ENCODE data around the gene POLR2H. TPM values are rescaled to one million over a fixed set of nuclear protein-coding genes. Genes with fewer than 3 reads are reported as not detected.
A peak's percentile ranks its signal among the peaks of the same experiment; 100 is the strongest.

The POLR2H gene
- total and polyA plus RNA-seq, 11 donors, result 15.2 to 51.4 (median 25.2) TPM

DNA sequence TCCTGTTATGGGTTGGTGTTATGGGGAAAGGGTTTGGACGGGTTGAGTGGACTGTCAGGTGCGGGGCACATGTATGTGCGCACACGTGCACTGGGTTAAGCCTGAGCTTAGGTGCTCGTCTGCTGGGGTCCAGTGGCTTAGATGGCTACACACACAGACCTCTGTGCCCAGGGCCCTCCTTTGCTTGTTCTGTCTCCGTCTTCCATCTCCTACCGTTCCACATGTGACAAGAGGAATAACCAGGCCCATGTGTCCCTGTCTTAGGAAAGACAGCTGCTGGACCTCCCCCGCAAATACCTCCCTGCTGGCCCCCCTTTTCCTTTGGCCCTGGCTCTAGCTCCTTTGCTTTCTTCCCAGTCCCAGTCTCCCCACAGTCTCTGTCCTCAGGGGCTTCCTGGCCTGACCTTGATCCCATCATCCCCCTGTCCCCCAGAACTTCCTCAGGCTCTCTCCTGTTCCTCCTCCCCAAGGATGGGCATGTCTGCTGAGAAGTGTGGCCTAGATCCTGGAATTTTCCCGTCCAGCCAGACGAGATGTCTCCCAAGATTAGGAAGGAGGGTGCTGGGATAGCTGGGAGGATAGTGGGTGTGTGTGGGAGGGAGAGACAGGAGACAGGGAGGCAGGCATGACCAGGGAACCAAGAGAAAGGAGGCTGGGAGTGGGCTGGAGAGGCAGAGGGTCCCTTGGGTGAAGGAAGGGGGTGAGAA is 17.3 kb downstream of the POLR2H start:
- ATAC-seq (peak in 3 of 4 donors; percentile 13 to 30 (median 23)), DNase-seq (no peak)
- H3K4me1 ChIP-seq, result peaks cover 0 to 42% (median 27%) of the 10 kb centered on the region in 12 donors
- 61 to 76% (median 70%) methylated on average over 10 of the region's 10 CpGs for WGBS, 4 donors
- H3K27me3 ChIP-seq, result peaks cover 0 to 60% (median 31%) of the 10 kb centered on the region in 9 donors
- no peak for TF ChIP-seq POLR2A (IDR thresholded peaks at IDR 0.05)
- no peak for TF ChIP-seq CTCF (IDR thresholded peaks at IDR 0.05)
- peak overlapping the region in 8 of 12 donors; percentile 32 to 74 (median 52) for H3K4me3 ChIP-seq
- intact Hi-C loops (cut with DNase I), result loop anchor here in 4 of 10 donors (5.0 to 10.0 kb wide), 3 partner anchors 136 to 396 kb away; no protein-coding TSS in a partner anchor
- H3K27ac ChIP-seq, result peak overlapping the region in 11 of 12 donors; percentile 57 to 86 (median 73)
- peaks cover 0 to 5% (median 0%) of the 10 kb centered on the region in 9 donors for H3K36me3 ChIP-seq
- H3K9me3 ChIP-seq, result no peaks in the 10 kb centered on the region

DNA sequence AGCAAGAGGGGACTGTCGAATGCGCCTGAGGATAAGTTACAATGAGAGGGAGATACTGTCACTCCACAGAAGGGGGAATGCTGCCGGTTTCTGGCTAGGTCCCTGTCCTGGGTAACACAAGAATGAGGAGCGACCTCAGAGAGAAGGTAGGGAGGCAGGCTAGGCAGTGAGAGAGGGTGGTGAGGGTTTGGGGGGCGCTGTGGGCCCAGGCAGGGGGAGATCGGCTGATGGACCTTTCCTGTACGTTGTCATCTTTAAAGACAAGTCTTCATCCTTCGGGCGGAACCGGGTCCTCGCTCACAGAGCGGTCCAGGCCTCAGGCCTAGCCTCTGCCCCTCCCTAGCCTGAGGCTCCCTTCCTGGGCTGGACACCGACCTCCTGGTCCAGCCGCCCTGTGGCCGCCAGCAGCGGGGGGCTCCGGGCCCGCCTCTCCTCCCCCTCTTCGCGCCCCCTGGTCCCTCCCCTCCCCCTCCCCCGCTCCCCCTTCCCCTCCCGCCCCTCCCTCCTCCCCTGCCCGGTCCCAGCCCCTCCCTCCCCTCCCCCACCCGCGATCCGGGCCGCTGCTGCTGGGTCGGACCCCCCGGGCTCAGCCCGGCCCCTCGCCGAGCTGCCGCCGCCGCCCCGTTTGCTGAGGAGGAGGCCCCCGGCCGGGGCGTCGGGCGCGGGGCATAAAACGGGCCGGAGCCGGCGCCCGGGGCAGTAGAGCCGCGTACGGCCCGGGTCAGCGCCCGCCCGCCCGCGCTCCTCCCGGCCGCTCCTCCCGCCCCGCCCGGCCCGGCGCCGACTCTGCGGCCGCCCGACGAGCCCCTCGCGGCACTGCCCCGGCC is 18.1 kb downstream of the POLR2H start, which contains the start of gene CHRD:
Gene CHRD (plus strand): TSS at position 697 of the 827 bp plus-strand sequence. CDS start 265 bp downstream, outside the sequence.
- DNase-seq (peak in 2 of 5 donors; percentile 45 to 61), ATAC-seq (peak; percentile 32 to 63 (median 58))
- Histone ChIP-seq H3K9me3 (no peaks in the 10 kb centered on the region), H3K36me3 (peaks cover 0 to 5% (median 0%) of the 10 kb centered on the region in 9 donors), H3K4me3 (peak within 1 kb of the TSS; percentile 28 to 74 (median 54)), H3K4me1 (peaks cover 0 to 42% (median 27%) of the 10 kb centered on the region in 12 donors), H3K27me3 (peaks cover 0 to 60% (median 31%) of the 10 kb centered on the region in 9 donors), H3K27ac (peak within 1 kb of the TSS; percentile 47 to 86 (median 73))
- 11 to 49% (median 29%) methylated on average over 16 to 64 of the region's 71 CpGs for WGBS, 4 donors
- TF ChIP-seq CTCF (IDR thresholded peaks at IDR 0.05), result no peak
- TF ChIP-seq POLR2A (IDR thresholded peaks at IDR 0.05), result no peak
- intact Hi-C loops (cut with DNase I), result loop anchor here in 4 of 10 donors (5.0 to 10.0 kb wide), 3 partner anchors 135 to 395 kb away; no protein-coding TSS in a partner anchor

- Histone ChIP-seq H3K4me1 (peaks cover 0 to 42% (median 27%) of the 10 kb centered on the region in 12 donors), H3K27ac (peak overlapping the region in 8 of 12 donors; percentile 38 to 79 (median 69)), H3K27me3 (peaks cover 0 to 60% (median 30%) of the 10 kb centered on the region in 9 donors), H3K9me3 (no peaks in the 10 kb centered on the region), H3K36me3 (peaks cover 0 to 10% (median 0%) of the 10 kb centered on the region in 9 donors), H3K4me3 (peak overlapping the region; percentile 28 to 74 (median 54))
- DNase-seq (peak; percentile 74 to 87 (median 78)), ATAC-seq (peak in 3 of 4 donors; percentile 53 to 61 (median 58))
- TF ChIP-seq CTCF (IDR thresholded peaks at IDR 0.05), result no peak
- no peak for TF ChIP-seq POLR2A (IDR thresholded peaks at IDR 0.05)
- intact Hi-C loops (cut with DNase I), result no loop called here
- 1 to 2% (median 1%) methylated on average over 12 to 61 of the region's 62 CpGs; no CpG with 5 or more reads in 1 of the 4 donors for WGBS, 4 donors
Observed at GRCh38 chr3:184380185-184380626, 18.7 kb downstream of the POLR2H start.
